Measurements from ENCODE around the gene ACP3.

ACP3 gene

GRCh38 chr3:132406587-132406986, 89.4 kb downstream of the ACP3 start:
- no peak for DNase-seq (ENCODE audit: low read depth)

- no peak for DNase-seq (ENCODE audit: low read depth)
These were observed 89.8 kb downstream of the ACP3 start for GRCh38 chr3:132407025-132407424.

Data from T follicular helper cell (primary cell).